B cell (primary cell): ENCODE measurements around the gene LCT. TPM values are rescaled to one million over a fixed set of nuclear protein-coding genes. Genes with fewer than 3 reads are reported as not detected.

ENCODE experiments used
- ATAC-seq: fragments of 200-7000 bp; cut with Tn5 transposase; one replicate; pipeline ENCODE4 v1.10.0; 2021; ENCODE audit warnings: low read depth, mild to moderate bottlenecking, moderate number of reproducible peaks, moderate library complexity
- CTCF ChIA-PET: fragments of 350-600 bp; sonication (Branson Sonifier 250); formaldehyde crosslinking; loops from one replicate; lab custom pipeline; 2021; ENCODE audit warnings: antibody characterized with exemption, inconsistent platforms; lab: Charles Lee
- POLR2A ChIA-PET: fragments of 350-600 bp; sonication (Branson Sonifier 250); formaldehyde crosslinking; loops from one replicate; lab custom pipeline; 2021; ENCODE audit warnings: antibody characterized with exemption; lab: Charles Lee
- DNase-seq: peaks from one replicate; pipeline ENCODE4 v3.0.0; 2013
- H2AFZ ChIP-seq: 2 replicates; pipeline ENCODE4 v1.6.1; 2012; ENCODE audit warnings: mild to moderate bottlenecking, low read depth, low read length; ENCODE audit not compliant: insufficient read depth, poor library complexity, severe bottlenecking
- H3K27ac ChIP-seq, 2 donors: 1 replicate in 1 of 2; 2 replicates in 1 of 2; pipeline ENCODE4 v1.5.1; 2012 to 2013; ENCODE audit warnings: low read length in 2 of 2, mild to moderate bottlenecking in 2 of 2, moderate library complexity in 1 of 2
- H3K27me3 ChIP-seq, 4 experiments: fragments of 200-600 bp in 1 of 4; sonication (generic) in 1 of 4; replicated peaks in 1 of 4; 1 replicate in 2 of 4; 2 replicates in 2 of 4; pipeline versions ENCODE4 v1.6.1 to v1.7.0; 2013 to 2016; ENCODE audit warnings: low read length in 3 of 4, mild to moderate bottlenecking in 2 of 4, mixed read lengths in 1 of 4, moderate library complexity in 1 of 4; ENCODE audit not compliant: insufficient read depth in 4 of 4, control insufficient read depth in 3 of 4; ENCODE audit errors: control extremely low read depth in 1 of 4
- H3K36me3 ChIP-seq, 2 experiments: replicated peaks in 1 of 2; 1 replicate in 1 of 2; 2 replicates in 1 of 2; pipeline versions ENCODE4 v1.6.1 to v1.7.1; 2013; ENCODE audit warnings: low read length in 1 of 2; ENCODE audit not compliant: insufficient read depth in 2 of 2, control insufficient read depth in 1 of 2; ENCODE audit errors: control extremely low read depth in 1 of 2, extremely low read depth in 1 of 2
- H3K4me1 ChIP-seq, 2 donors: fragments of 200-600 bp in 1 of 2; sonication (generic) in 1 of 2; 1 replicate in 1 of 2; 2 replicates in 1 of 2; pipeline versions ENCODE4 v1.5.1 to v1.6.1; 2013 to 2017; ENCODE audit warnings: low read length in 2 of 2; ENCODE audit not compliant: control insufficient read depth in 2 of 2, insufficient read depth in 2 of 2
- H3K4me2 ChIP-seq: replicated peaks from 2 replicates; pipeline ENCODE3; 2012; ENCODE audit warnings: mild to moderate bottlenecking, low read depth, low read length; ENCODE audit not compliant: poor library complexity, severe bottlenecking
- H3K4me3 ChIP-seq, 5 experiments: fragments of 200-600 bp in 1 of 5; sonication (generic) in 1 of 5; 1 replicate in 3 of 5; 2 replicates in 2 of 5; pipeline versions ENCODE4 v1.5.1 to v1.7.0; 2011 to 2016; ENCODE audit warnings: low read length in 4 of 5, mild to moderate bottlenecking in 4 of 5, low read depth in 2 of 5, control low read depth in 1 of 5, moderate library complexity in 1 of 5; ENCODE audit not compliant: insufficient read depth in 1 of 5; ENCODE audit errors: control extremely low read depth in 1 of 5, extremely low read depth in 1 of 5
- H3K79me2 ChIP-seq: fragments of 200-600 bp; sonication (generic); one replicate; pipeline ENCODE4 v1.6.0; 2016; ENCODE audit warnings: low read length; ENCODE audit not compliant: control insufficient read depth, insufficient read depth
- H3K9ac ChIP-seq: fragments of 200-600 bp; sonication (generic); 2 replicates; pipeline ENCODE4 v1.6.1; 2017; ENCODE audit warnings: mild to moderate bottlenecking, low read length, moderate library complexity
- H3K9me3 ChIP-seq, 3 donors: one replicate each; pipeline versions ENCODE4 v1.6.1 to v1.7.1; 2013; ENCODE audit warnings: low read length in 2 of 3; ENCODE audit not compliant: control insufficient read depth in 2 of 3, insufficient read depth in 1 of 3; ENCODE audit errors: control extremely low read depth in 1 of 3
- H4K20me1 ChIP-seq: 2 replicates; pipeline ENCODE4 v1.6.0; 2012; ENCODE audit warnings: mild to moderate bottlenecking, low read length; ENCODE audit not compliant: insufficient read depth, control insufficient read depth, poor library complexity, severe bottlenecking
- H3K27ac Mint-ChIP-seq: one replicate; pipeline ENCODE4 v1.8.0; 2021; ENCODE audit warnings: mixed read lengths
- H3K27me3 Mint-ChIP-seq: one replicate; pipeline ENCODE4 v1.8.0; 2021; ENCODE audit warnings: mixed read lengths
- H3K4me1 Mint-ChIP-seq: one replicate; pipeline ENCODE4 v1.8.0; 2021; ENCODE audit warnings: mixed read lengths
- H3K4me3 Mint-ChIP-seq: one replicate; pipeline ENCODE4 v1.8.0; 2021; ENCODE audit warnings: mixed read lengths
- H3K9me3 Mint-ChIP-seq: one replicate; pipeline ENCODE4 v1.8.0; 2022; ENCODE audit warnings: mixed read lengths; ENCODE audit not compliant: insufficient read depth
- CTCF ChIP-seq: fragments of 200-600 bp; IDR thresholded peaks from one replicate; pipeline ENCODE4 v1.8.0; 2022; ENCODE audit warnings: antibody characterized with exemption, mild to moderate bottlenecking
- EZH2 ChIP-seq: IDR thresholded peaks from 2 replicates; pipeline ENCODE4 v1.6.1; 2012; ENCODE audit warnings: borderline replicate concordance, low read depth, mild to moderate bottlenecking, moderate library complexity, low read length; ENCODE audit not compliant: insufficient read depth, poor library complexity, severe bottlenecking
- WGBS: methylation state at CpG from one replicate; pipeline ENCODE4 v1.1.5; 2013; ENCODE audit warnings: missing lambda C conversion rate; ENCODE audit not compliant: insufficient coverage; 5-methylcytosine and 5-hydroxymethylcytosine counted together
- intact Hi-C: fragments of 100-400 bp; cut with micrococcal nuclease; formaldehyde crosslinking; loops from one replicate; pipeline ENCODE4 v1.10.0; 2022
- polyA plus RNA-seq: library from polyadenylated mRNA; depleted of rRNA; stranded (reverse); fragments of >200 nt; gene quantifications from 2 replicates; pipeline ENCODE4 v1.2.3, GENCODE V29; 2012
- total RNA-seq, 2 donors: library from RNA; stranded (reverse); fragments of 120-200 nt in 1 of 2; gene quantifications; 1 replicate in 1 of 2; 2 replicates in 1 of 2; pipeline versions ENCODE4 v1.2.3 to v1.2.4, GENCODE V29; 2013 to 2022

LCT gene
- total and polyA plus RNA-seq, 2 donors (not counting 1 experiment from before 2014, with no cell fraction given): 0.03 to 0.07 TPM

DNA sequence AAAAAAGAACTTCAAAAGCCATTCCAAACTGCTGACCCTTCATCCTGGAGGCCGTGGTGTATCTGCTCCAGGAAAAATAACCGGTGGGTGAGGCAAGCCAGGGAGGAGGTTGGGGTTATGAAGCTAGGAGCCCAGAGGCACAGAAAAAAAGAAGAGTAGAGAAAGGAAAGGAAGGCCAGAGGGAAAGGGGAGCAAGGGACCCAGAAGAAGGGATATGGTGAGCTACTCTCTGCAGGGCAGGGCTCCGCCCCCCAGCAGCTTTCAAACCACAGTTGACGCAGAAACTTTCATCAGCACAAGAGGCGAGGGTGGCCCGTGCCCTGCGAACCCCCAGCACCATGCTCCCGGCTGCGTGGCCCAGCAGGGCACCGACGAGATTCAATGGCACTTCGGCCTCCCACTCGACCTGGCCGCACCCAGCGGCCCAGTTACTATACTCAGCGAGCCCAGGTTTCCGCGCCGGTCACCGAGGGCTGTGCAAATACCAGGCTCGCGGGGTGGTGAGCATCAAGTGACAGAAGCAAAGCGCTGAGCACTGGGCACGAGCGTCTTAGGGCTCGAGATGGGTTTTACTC, 38.6 kb upstream of the LCT start:
- intact Hi-C loops: loop anchor here (1.0 to 2.0 kb wide), 5 partner anchors 41 to 823 kb away; partner anchors contain the start of genes R3HDM1, RAB3GAP1, UBXN4 and ZRANB3
- DNase-seq (peak; percentile 83), ATAC-seq (peak; percentile 72)
- Mint-ChIP-seq H3K9me3 (no peaks in the 10 kb centered on the region), H3K27ac (peak overlapping the region; percentile 94), H3K4me1 (peaks cover 24% of the 10 kb centered on the region), H3K4me3 (peak overlapping the region; percentile 95), H3K27me3 (no peaks in the 10 kb centered on the region)
- Histone ChIP-seq H3K4me1 (peaks cover 8 to 23% of the 10 kb centered on the region in 2 donors), H3K9ac (peak overlapping the region; percentile 84), H3K27ac (peak overlapping the region; percentile 69 to 79), H3K27me3 (no peaks in the 10 kb centered on the region), H3K9me3 (no peaks in the 10 kb centered on the region), H3K4me2 (peak overlapping the region; percentile 94), H3K79me2 (no peaks in the 10 kb centered on the region), H4K20me1 (no peaks in the 10 kb centered on the region), H3K4me3 (peak overlapping the region; percentile 21 to 80 (median 68)), H2AFZ (peak overlapping the region; percentile 90), H3K36me3 (peaks cover 0 to 3% of the 10 kb centered on the region in 2 experiments)
- POLR2A ChIA-PET: interaction anchor here (0.5 to 0.6 kb wide), 2 partner anchors 365 to 370 kb away, joined by 4 to 9 read pairs; no protein-coding TSS in a partner anchor
- 1% methylated on average over 26 of the region's 26 CpGs for WGBS
- CTCF ChIA-PET: interaction anchor here (1.4 kb wide), 1 partner anchor 39 kb away, joined by 3 read pairs; no protein-coding TSS in a partner anchor
- TF ChIP-seq EZH2: no peak
- TF ChIP-seq CTCF: no peak

GRCh38 chr2:135874777-135875365, 37.9 kb upstream of the LCT start:
- H3K27me3 Mint-ChIP-seq: no peaks in the 10 kb centered on the region
- no peaks in the 10 kb centered on the region for H4K20me1 ChIP-seq
- intact Hi-C loops: loop anchor here (1.0 kb wide), 1 partner anchor 344 kb away; the partner anchor contains the start of genes R3HDM1 and ZRANB3
- no peaks in the 10 kb centered on the region for H3K79me2 ChIP-seq
- H3K27ac ChIP-seq: no peak overlapping the region
- H3K27me3 ChIP-seq: no peaks in the 10 kb centered on the region
- peaks cover 8 to 23% of the 10 kb centered on the region in 2 donors for H3K4me1 ChIP-seq
- peak overlapping the region in 1 of 5 experiments; percentile 77 for H3K4me3 ChIP-seq
- 82% methylated on average over 7 of the region's 19 CpGs for WGBS
- peak overlapping the region; percentile 2 for H3K27ac Mint-ChIP-seq
- H3K36me3 ChIP-seq: peaks cover 0 to 3% of the 10 kb centered on the region in 2 experiments
- no peaks in the 10 kb centered on the region for H3K9me3 ChIP-seq
- peak overlapping the region; percentile 95 for H3K4me3 Mint-ChIP-seq
- CTCF ChIA-PET: interaction anchor here (1.4 kb wide), 1 partner anchor 40 kb away, joined by 3 read pairs; no protein-coding TSS in a partner anchor
- no peak for ATAC-seq
- peak overlapping the region; percentile 90 for H2AFZ ChIP-seq
- no peak overlapping the region for H3K9ac ChIP-seq
- H3K4me1 Mint-ChIP-seq: peaks cover 24% of the 10 kb centered on the region
- TF ChIP-seq CTCF (no peak), EZH2 (no peak)
- POLR2A ChIA-PET: interaction anchor here (0.5 kb wide), 1 partner anchor 371 kb away, joined by 9 read pairs; no protein-coding TSS in a partner anchor
- peak overlapping the region; percentile 94 for H3K4me2 ChIP-seq
- H3K9me3 Mint-ChIP-seq: no peaks in the 10 kb centered on the region
- peak; percentile 13 for DNase-seq
